HCT116 (cell line): ENCODE data around the gene ITFG1. TPM values are rescaled to one million over a fixed set of nuclear protein-coding genes. Genes with fewer than 3 reads are reported as not detected.

Source experiments
- ATAC-seq: fragments of 200-7000 bp; cut with Tn5 transposase; 2 replicates; pipeline ENCODE4 v1.9.1; 2020; ENCODE audit warnings: mild to moderate bottlenecking, moderate library complexity
- BruUV-seq: library from RNA; stranded (reverse); fragments of 400-500 nt; replicated peaks from 2 replicates; lab custom pipeline; 2021; lab: Mats Ljungman, UMichigan
- CTCF ChIA-PET: fragments of 300-600 bp; sonication (Branson Sonifier 250); formaldehyde crosslinking; loops from one replicate; lab custom pipeline; 2021; ENCODE audit warnings: antibody characterized with exemption; lab: Charles Lee
- POLR2A ChIA-PET: fragments of 300-600, 350-600 bp; sonication (Branson Sonifier 250); formaldehyde crosslinking; loops from one replicate; lab custom pipeline; 2021; ENCODE audit warnings: antibody characterized with exemption; lab: Charles Lee
- RAD21 ChIA-PET, 2 experiments: fragments of 300-600 bp; sonication (Branson Sonifier 250); formaldehyde crosslinking; loops; one replicate each; lab custom pipeline; 2023; ENCODE audit warnings: low total read pairs in 2 of 2; ENCODE audit not compliant: uncharacterized antibody in 2 of 2, unreplicated experiment in 2 of 2, low non-redundant PET in 1 of 2; lab: Charles Lee
- DNase-seq: peaks from one replicate; pipeline ENCODE4 v3.0.0-alpha.2; 2010; ENCODE audit warnings: low read depth, low spot score
- H2AFZ ChIP-seq: fragments of 200-600 bp; shearing (Covaris generic), sonication (generic); 2 replicates; pipeline ENCODE4 v1.6.1; 2017; ENCODE audit warnings: low read depth, mixed run types, mixed read lengths, antibody characterized with exemption, low read length; ENCODE audit not compliant: poor library complexity, severe bottlenecking
- H3K27ac ChIP-seq: 2 replicates; pipeline ENCODE4 v1.5.1; 2012; ENCODE audit warnings: low read depth, low read length
- H3K27me3 ChIP-seq: fragments of 200-600 bp; sonication (generic); 2 replicates; pipeline ENCODE4 v1.6.1; 2016; ENCODE audit warnings: mixed run types, low read length, mixed read lengths; ENCODE audit not compliant: insufficient read depth
- H3K36me3 ChIP-seq, 2 experiments: fragments of 200-500 bp in 1 of 2; fragments of 200-600 bp in 1 of 2; sonication (Bioruptor generic) in 1 of 2; sonication (generic) in 1 of 2; 2 replicates each; pipeline versions ENCODE4 v1.5.1 to v1.6.1; 2014 to 2016; ENCODE audit warnings: low read length in 2 of 2, inconsistent platforms in 1 of 2, mixed read lengths in 1 of 2, mixed run types in 1 of 2; ENCODE audit not compliant: insufficient read depth in 2 of 2, control insufficient read depth in 1 of 2
- H3K4me1 ChIP-seq, 2 experiments: fragments of 200-600 bp in 1 of 2; sonication (generic) in 1 of 2; 2 replicates each; pipeline versions ENCODE4 v1.5.1 to v1.6.1; 2012 to 2017; ENCODE audit warnings: low read length in 2 of 2, inconsistent platforms in 1 of 2, mild to moderate bottlenecking in 1 of 2, mixed read lengths in 1 of 2, mixed run types in 1 of 2, moderate library complexity in 1 of 2; ENCODE audit not compliant: insufficient read depth in 2 of 2, control insufficient read depth in 1 of 2
- H3K4me2 ChIP-seq: fragments of 200-600 bp; sonication (generic); 2 replicates; pipeline ENCODE4 v1.6.1; 2017; ENCODE audit warnings: mixed run types, low read length, mixed read lengths
- H3K4me3 ChIP-seq, 2 experiments: fragments of 200-600 bp in 1 of 2; sonication (generic) in 1 of 2; replicated peaks in 1 of 2; 2 replicates each; pipeline ENCODE4 v1.5.1; 2011 to 2016; ENCODE audit warnings: low read length in 2 of 2, control low read depth in 1 of 2, low read depth in 1 of 2, mild to moderate bottlenecking in 1 of 2, mixed read lengths in 1 of 2, mixed run types in 1 of 2
- H3K79me2 ChIP-seq: fragments of 200-600 bp; sonication (generic); 2 replicates; pipeline ENCODE4 v1.6.1; 2017; ENCODE audit warnings: mild to moderate bottlenecking, mixed run types, low read length, moderate library complexity, mixed read lengths; ENCODE audit not compliant: insufficient read depth
- H3K9ac ChIP-seq: fragments of 200-600 bp; sonication (generic); 2 replicates; pipeline ENCODE4 v1.6.1; 2016; ENCODE audit warnings: low read length, mixed read lengths
- H3K9me2 ChIP-seq: fragments of 200-600 bp; sonication (generic), shearing (Covaris generic); 2 replicates; pipeline ENCODE4 v1.6.1; 2017; ENCODE audit warnings: mixed run types, mild to moderate bottlenecking, moderate library complexity; ENCODE audit not compliant: insufficient read depth
- H3K9me3 ChIP-seq, 2 experiments: fragments of 200-500 bp in 1 of 2; fragments of 200-600 bp in 1 of 2; sonication (Bioruptor generic) in 1 of 2; sonication (generic) in 1 of 2; 2 replicates each; pipeline ENCODE4 v1.6.1; 2014 to 2017; ENCODE audit warnings: low read length in 2 of 2, mixed read lengths in 2 of 2, inconsistent platforms in 1 of 2, low read depth in 1 of 2, mild to moderate bottlenecking in 1 of 2, mixed run types in 1 of 2, moderate library complexity in 1 of 2; ENCODE audit not compliant: control insufficient read depth in 1 of 2, insufficient read depth in 1 of 2
- H4K20me1 ChIP-seq: fragments of 200-600 bp; sonication (generic), shearing (Covaris generic); 2 replicates; pipeline ENCODE4 v1.6.1; 2017; ENCODE audit warnings: mixed run types, mild to moderate bottlenecking, moderate library complexity; ENCODE audit not compliant: insufficient read depth
- EZH2 ChIP-seq: fragments of 200-600 bp; sonication (generic); IDR thresholded peaks from 2 replicates; pipeline ENCODE4 v1.6.1; 2017; ENCODE audit warnings: antibody characterized with exemption, mixed run types
- FOSL1 ChIP-seq: IDR thresholded peaks from 2 replicates; pipeline ENCODE4 v1.6.1; 2012; ENCODE audit warnings: low read depth
- SP1 ChIP-seq: IDR thresholded peaks from 2 replicates; pipeline ENCODE4 v1.6.1; 2012; ENCODE audit warnings: low read depth
- ZBTB33 ChIP-seq: IDR thresholded peaks from 2 replicates; pipeline ENCODE4 v1.6.1; 2011; ENCODE audit warnings: mild to moderate bottlenecking, low read length, moderate library complexity; ENCODE audit not compliant: insufficient replicate concordance; ENCODE audit errors: extremely low read depth
- intact Hi-C: fragments of 100-400 bp; cut with micrococcal nuclease; formaldehyde crosslinking; loops from 2 replicates; pipeline ENCODE4 v1.10.0; 2022
- total RNA-seq: library from RNA; stranded (reverse); gene quantifications from one replicate; pipeline ENCODE4 v1.2.1, GENCODE V29; 2021; ENCODE audit not compliant: unreplicated experiment

Gene ITFG1
- total RNA-seq, 1 experiment from 2014 or later, result 24.9 TPM

GRCh38 chr16:47458331-47458730 is 2.5 kb downstream of the ITFG1 start:
- H3K9me3 ChIP-seq, result no peaks in the 10 kb centered on the region
- no TSS peak for BruUV-seq
- intact Hi-C loops, result no loop called here
- H3K4me3 ChIP-seq, result no peak overlapping the region
- peaks cover 6 to 13% of the 10 kb centered on the region in 2 experiments; a peak in 3 of 4 replicates for H3K4me1 ChIP-seq
- no peaks in the 10 kb centered on the region for H3K27me3 ChIP-seq
- peaks cover 0 to 3% of the 10 kb centered on the region in 2 experiments; a peak in 2 of 4 replicates for H3K36me3 ChIP-seq
- no peaks in the 10 kb centered on the region for H3K9me2 ChIP-seq
- no peak for TF ChIP-seq ZBTB33
- TF ChIP-seq FOSL1, result no peak
- no peak for TF ChIP-seq SP1
- TF ChIP-seq EZH2, result no peak
- H2AFZ ChIP-seq, result no peak overlapping the region
- no peak for ATAC-seq
- no peak for DNase-seq
- RAD21 ChIA-PET, result no interaction called here
- H3K27ac ChIP-seq, result no peak overlapping the region
- H4K20me1 ChIP-seq, result 0 out of 2 replicates have a peak, but pooled peaks cover 3% of the 10 kb centered on the region
- H3K9ac ChIP-seq, result no peak overlapping the region
- no peak overlapping the region for H3K4me2 ChIP-seq
- POLR2A ChIA-PET, result no interaction called here
- H3K79me2 ChIP-seq, result peaks cover 25% of the 10 kb centered on the region
- CTCF ChIA-PET, result no interaction called here

GRCh38 chr16:47449788-47450187 is 11.1 kb downstream of the ITFG1 start:
- peaks cover 0 to 5% of the 10 kb centered on the region in 2 experiments; a peak in 2 of 4 replicates for H3K36me3 ChIP-seq
- no peak for DNase-seq
- no peaks in the 10 kb centered on the region for H3K4me1 ChIP-seq
- no peaks in the 10 kb centered on the region for H3K9me2 ChIP-seq
- H3K4me3 ChIP-seq, result no peak overlapping the region
- H3K27ac ChIP-seq, result no peak overlapping the region
- no peak overlapping the region for H3K4me2 ChIP-seq
- no peaks in the 10 kb centered on the region for H3K9me3 ChIP-seq
- H2AFZ ChIP-seq, result no peak overlapping the region
- no peak for ATAC-seq
- ChIA-PET RAD21 (no interaction called here), POLR2A (interaction anchor here (2.3 kb wide), 1 partner anchor 11 kb away, joined by 5 read pairs; the partner anchor contains the start of genes ITFG1 and PHKB), CTCF (no interaction called here)
- H3K79me2 ChIP-seq, result no peaks in the 10 kb centered on the region; the same call in 1 of the 2 replicates
- 0 out of 2 replicates have a peak, but pooled peaks cover 3% of the 10 kb centered on the region for H4K20me1 ChIP-seq
- H3K9ac ChIP-seq, result no peak overlapping the region
- BruUV-seq, result no TSS peak
- H3K27me3 ChIP-seq, result no peaks in the 10 kb centered on the region
- TF ChIP-seq SP1, result no peak
- no peak for TF ChIP-seq FOSL1
- intact Hi-C loops, result no loop called here
